ENCODE data around the gene ZNF845.
"Not testable (repeated sequence)": the region's sequence is repeated elsewhere in the genome, so short reads cannot be mapped to it uniquely, and the experiment has no call there.

ZNF845 gene

DNA sequence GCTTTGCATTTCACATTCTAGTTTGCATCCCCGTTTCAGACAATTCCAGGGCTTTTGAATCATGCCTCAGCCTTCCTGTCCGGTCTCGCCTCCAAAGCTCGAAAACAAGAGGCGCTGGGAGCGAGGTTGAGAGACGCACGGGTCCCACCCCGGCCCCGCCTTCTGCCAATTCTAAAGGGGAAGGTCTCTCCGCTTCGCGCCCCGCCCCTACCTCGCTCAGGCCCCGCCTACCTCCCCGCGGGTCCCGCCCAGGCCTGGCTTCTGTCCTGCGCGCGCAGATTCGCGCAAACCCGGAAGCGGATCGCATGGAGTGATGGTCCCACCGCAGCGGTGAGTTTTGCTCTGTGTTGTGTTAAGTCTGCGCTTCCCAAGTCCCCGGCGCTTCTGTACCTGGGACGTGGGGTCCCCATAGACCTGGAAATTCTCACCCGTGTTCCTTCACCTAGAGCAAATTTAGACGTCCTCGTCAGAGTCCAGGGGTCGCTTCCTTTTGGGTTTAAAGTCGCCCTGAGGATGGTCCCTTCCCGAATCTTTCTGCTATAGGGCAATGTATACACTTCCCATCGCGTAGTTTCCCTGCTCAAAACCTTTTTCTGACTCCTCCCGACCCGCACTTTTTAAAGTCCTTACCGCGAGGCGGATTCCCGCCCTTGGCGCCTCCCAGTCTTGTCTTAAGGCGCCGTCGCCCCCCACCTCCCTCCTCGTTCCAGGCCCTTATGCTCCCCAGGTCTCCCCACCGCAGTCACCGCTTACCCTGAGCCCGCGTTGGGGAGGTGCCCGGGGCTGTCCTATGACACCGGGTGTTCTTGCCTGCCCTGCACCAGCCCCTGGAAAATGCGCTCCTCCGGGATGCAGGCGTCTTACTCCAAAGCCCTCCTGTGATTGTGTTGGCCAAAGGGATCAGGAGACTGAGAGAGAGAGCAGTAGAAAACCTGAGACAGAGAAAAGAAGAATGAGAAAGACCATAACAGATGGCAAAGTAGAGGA, at the start of gene ZNF845:
Gene ZNF845 (plus strand): TSS at position 287 of the 987 bp plus-strand sequence. CDS start 7,559 bp downstream, outside the sequence.
- FAIRE-seq = peak; percentile 96

DNA sequence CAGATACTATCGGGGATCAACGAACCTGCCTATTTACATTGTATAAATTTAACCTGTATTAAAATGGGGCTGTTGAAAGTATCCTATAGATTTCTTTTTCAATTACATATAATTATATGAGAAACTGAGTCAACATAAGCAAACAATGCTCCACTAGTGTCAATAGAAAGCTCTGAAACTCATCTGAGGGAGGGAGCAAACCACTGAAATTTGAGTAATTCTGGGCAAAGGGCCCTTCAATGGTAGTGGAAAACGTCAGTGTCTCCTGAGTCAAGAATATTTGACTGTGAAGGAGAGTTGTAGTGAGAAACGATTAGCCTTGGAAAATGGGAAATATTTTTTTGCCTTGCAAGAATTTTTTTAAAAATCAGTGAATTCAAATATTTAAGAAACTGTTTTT, 48.5 kb upstream of the ZNF845 start:
- no peak for FAIRE-seq

DNA sequence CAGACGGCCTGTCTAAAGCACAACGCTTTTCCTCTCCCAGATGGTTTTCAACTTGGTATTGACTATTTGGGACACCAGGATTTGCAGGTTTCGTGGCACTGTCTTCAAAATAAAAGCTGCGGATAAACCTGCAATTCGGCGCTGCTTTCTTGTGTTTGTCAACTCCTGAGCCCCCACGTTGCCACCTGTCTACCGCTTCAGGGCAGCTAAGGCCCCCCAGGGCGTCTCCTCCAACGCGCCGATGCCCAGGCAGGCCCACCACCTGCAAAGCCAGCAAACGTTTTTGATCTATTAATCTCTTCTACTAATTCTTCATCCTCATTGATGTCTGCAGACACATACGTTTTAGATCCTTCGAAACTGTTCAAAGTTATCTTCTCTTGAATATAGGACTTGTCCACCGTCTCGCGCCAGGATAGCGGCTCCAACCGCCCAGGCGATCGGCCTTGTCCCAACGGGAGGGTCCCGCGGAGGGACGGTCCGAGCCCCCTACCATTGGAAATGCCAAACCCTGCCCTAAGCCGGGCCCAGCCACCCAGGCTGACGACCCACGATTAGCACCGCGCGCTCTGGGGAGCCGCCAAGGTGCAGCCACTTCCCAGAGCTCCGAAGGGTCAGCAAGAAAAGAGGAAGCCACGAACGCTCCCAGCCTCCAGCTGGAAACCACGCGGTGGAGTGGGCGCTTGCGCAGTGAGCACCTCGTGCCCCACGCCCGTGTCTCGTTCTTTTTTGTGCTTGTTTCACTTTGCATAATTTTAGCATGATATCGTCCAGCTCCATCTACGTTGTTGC, 42.6 kb upstream of the ZNF845 start:
- no peak for FAIRE-seq

DNA sequence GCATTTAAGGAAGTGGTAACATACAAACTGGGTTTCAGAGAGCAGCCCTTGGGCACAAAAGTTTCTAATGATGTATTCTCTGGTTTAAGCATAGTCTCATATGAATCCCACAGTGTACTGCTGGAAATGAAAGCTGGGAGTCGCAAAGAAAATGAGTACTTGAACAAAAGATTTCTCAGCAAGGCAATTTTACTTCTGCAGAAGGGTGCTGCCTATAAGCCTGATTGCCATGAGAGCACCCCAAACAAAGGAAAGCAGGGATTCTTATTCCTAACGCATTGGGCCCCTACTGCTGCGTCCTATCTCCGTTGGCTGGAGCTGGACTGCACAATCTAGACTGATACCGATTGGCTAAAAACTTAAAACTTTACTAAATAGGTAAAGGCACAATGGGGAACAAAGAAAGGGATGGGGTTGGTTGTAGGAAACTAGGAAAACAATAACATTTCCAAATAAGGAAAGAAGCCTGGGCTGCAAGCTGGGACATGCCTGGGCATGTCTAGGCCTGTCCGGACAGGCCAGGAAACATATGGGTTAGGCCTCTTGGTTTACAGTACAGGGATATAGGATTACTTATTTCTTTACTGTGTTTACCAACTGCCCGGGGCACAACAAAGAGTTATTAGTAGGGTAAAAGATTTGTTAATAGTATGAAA, 38.6 kb upstream of the ZNF845 start:
- no peak for FAIRE-seq

DNA sequence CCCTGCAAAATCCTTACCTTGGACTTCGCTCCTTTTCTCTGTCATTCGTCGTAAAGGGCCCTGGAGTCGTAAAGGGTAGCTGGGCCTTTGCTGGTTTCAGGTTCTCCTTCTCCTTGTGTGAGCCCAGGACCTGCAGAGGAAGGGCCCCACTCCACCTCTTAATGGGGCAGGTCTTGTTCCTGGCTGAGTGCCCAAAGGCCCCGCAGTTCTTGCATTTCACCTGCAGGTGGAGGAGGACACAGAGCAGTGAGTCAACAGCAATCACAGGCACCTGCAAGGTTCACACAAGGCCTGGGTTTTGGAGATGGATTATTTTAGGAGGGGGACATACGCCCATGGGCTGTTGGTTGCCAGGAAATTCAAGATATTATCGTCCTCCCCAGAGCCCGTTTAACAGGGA, 32.2 kb upstream of the ZNF845 start:
- FAIRE-seq = not testable (repeated sequence)

DNA sequence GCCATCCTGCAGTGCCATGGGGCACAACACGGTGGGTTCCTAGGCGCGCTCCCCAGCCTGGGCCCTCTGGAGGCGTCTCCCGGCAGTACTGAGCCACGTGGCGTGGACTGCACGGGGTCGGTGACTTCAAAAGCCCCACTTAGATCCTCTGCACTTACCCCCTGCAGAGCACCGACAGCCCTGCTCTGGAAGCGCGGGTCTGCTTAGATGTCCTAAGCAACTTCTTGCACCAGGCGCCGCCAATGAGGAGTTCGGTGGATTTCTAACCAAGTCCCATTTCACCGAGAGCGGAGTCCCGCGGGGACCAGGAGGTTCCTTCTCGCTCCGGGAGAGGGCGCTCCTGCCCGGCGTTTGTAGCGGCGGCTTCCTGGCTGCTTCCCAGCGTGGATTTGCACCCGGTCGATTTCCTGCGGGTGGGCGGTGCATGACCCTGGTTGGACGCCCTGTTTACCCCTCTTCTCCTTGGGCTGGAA, 25.2 kb upstream of the ZNF845 start:
- no peak for FAIRE-seq

DNA sequence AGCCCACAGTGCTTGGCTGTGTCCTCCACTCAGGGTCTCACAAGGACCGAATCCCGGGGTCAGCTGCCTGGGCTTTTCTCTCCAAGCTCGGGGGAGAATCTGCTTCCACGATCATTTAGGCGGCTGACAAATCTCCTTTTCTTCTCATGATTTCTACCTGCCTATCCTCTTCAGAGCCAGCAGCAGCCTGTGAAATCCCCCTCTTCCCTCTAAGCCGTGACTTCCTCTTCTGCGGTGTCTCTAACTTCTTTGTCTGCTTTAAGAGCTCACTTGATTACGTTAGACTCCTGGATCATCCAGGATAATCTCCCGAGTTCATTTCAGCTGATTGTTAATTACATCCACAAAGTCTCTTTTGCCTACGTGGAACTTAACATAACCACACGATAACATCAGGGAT, 22.5 kb upstream of the ZNF845 start:
- no peak for FAIRE-seq

DNA sequence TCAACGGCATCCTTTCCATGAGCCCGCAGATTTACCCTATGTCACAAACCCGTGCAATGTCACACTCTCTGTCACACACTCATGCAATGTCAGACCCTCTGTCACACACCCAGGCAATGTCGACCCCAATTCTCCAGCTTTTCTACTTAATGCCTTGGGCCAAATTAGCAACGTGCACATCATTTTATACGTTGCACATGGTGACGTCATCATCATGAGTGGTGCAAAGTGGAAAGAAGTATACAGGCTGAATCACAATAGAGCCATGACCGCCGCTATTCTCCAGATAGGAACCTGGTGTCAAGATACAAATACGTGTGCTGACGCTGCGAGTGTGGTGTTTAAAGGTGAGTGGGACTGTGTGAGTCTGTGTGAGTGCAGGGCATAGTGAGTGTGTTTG, 21.7 kb upstream of the ZNF845 start:
- no peak for FAIRE-seq

DNA sequence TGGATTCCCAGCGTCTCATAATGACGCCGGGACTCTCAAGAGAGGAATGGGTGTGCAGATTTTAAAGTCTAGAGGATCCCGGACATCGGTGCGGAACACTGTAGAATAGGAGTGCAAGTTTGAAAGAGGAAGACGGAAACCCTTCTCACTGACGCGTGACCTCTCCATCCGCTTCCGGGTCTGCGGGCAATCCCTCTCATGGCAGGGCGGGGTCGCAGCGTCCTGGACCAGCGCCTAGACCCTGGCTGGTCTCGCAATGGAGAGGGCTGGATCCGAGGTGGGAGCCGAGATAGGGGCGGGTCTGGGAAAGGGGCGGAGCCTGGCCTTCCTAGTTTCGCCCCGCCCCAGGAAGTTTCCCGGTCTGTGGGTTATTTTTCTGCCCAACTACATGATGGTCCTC, 4.6 kb upstream of the ZNF845 start:
- FAIRE-seq = no peak

DNA sequence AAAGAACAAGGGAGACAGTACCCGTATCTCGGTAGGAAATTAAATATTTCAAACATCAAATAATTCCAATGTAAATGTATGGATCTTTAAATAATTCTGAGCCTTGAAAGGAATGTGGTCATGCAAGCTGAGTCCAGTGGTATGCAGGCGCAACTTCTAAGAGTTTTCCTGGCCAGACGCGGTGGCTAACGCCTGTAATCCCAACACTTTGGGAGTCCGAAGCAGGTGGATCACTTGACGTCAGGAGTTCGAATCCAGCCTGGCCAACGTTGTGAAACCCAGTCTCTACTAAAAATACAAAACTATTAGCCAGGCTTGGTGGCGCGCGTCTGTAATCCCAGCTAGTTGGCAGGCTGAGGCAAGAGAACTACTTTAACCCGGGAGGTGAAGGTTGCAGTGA, 1.1 kb upstream of the ZNF845 start:
- no peak for FAIRE-seq

DNA sequence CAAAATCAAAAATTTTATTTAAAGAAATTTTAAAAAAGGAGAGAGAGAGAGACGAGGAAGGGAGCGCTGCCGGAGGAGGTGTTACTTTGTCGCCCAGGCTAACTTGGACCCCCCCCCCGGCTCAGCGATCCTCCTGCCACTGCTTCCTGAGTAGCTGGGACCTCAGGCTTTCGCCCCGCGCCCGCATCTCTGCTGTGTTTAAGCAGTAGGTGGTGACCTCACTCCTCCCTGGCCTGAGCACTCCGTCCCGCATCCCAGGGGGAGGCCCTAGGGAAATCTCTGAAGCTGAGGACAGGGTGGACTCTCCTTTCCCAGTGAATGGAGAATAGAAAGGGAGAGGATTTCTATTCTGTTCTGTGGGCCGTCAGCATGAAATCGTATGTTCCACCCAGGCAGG, 485 bp upstream of the ZNF845 start:
- no peak for FAIRE-seq

DNA sequence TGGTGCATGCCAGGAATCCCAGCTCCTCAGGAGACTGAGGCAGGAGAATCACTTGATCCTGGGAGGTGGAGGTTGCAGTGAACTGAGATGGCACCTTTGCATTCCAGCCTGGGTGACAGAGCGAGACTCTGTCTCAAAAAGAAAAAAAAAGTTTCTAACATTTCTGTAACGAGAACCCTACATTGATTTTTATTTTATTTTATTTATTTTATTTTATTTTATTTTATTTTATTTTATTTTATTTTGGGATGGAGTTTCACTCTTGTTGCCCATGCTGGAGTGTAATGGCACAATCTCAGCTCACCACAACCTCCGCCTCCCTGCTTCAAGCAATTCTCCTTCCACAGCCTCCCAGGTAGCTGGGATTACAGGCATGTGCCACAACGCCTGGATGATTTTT, 10.9 kb downstream of the ZNF845 start:
- FAIRE-seq = not testable (repeated sequence)

DNA sequence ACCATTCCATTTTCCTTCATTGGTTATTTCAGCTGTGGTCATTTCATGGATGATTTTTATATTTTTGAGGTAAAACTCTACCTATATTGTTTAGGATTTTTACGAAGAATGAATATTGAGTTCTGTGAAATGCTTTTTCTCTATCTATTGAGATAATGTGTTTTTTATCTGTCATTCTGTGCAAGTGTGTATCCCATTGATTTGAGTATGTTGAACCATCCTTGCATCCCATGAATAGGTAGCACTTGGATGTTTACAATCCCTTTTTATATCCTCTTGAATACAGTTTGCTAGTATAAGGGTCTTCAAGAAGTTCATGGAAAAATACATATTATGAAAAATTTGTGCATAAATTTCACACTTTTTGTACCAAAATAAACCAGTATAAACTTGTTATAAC, 22.2 kb downstream of the ZNF845 start:
- FAIRE-seq = no peak

DNA sequence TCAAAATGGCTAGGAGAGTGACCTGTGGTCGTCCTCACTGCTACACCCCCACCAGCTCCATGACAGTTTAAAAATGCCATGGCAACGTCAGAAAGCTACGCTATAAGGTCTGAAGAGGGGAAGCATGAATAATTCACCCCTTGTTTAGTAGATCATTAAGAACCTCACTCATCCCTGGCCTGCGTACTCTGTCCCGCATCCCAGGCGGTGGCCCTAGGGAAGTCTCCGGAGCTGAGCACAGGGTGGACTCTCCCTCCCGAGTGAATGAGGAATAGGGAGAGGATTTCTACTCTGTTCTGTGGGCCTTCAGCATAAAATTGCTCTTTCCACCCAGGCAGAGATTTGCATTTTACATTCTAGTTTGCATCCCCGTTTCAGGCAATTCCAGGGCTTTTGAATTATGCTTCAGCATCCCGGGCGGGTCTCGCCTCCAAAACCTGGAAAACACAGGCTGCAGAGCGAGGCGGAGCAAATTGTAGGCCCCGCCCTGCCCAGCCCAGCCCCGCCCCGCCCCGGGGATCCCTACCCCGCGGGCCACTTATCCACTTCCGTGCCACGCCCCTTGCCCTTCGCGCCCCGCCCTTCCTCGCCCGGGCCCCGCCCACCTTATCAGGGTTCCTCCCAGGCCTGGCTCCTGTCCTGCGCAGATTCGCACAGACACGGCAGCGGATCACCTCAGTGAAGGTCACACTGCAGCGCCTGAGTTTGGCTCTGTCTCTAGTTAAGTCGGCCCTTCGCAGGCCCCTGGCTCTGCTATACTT, 24.5 kb downstream of the ZNF845 start:
- no peak for FAIRE-seq

DNA sequence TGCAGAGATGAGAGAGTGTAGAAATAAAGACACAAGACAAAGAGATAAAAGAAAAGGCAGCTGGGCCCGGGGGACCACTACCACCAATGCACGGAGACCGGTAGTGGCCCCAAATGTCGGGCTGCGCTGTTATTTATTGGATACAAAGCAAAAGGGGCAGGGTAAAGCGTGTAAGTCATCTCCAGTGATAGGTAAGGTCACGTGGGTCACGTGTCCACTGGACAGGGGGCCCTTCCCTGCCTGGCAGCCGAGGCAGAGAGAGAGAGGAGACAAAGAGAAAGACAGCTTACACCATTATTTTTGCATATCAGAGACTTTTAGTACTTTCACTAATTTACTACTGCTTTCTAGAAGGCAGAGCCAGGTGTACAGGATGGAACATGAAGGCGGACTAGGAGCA, 26.5 kb downstream of the ZNF845 start:
- FAIRE-seq = not testable (repeated sequence)

DNA sequence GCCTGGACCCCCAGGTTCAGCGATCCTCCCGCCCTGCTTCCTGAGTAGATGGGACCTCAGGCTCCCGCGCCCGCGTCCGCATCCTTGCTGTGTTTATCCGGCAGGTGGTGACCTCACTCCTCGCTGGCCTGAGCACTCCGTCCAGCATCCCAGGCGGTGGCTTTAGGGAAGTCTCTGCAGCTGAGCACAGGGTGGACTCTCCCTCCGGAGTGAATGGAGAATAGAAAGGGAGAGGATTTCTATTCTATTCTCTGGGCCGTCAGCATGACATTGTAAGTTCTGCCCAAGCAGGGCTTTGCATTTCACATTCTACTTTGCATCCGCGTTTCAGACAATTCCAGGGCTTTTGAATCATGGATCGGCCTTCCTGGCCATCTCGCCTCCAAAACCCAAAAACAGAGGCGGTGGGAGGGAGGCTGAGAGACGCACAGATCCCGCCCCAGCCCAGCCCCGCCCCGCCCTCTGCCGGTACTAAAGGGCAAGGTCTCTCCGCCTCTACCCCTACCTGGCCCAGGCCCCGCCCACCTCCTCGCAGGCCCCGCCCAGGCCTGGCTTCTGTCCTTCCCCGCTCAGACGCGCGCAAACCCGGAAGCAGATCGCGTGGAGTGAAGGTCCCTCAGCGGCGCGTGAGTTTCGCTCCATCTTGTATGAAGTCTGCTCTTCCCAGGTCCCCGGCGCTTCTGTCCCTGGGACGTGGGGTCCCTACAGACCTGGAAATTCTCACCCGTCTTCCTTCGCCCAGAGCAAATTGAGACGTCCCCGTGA, 31.8 kb downstream of the ZNF845 start, which contains the start of gene ZNF525:
Gene ZNF525 (plus strand): TSS at position 572 of the 765 bp plus-strand sequence. CDS start 6,577 bp downstream, outside the sequence.
- no peak for FAIRE-seq

DNA sequence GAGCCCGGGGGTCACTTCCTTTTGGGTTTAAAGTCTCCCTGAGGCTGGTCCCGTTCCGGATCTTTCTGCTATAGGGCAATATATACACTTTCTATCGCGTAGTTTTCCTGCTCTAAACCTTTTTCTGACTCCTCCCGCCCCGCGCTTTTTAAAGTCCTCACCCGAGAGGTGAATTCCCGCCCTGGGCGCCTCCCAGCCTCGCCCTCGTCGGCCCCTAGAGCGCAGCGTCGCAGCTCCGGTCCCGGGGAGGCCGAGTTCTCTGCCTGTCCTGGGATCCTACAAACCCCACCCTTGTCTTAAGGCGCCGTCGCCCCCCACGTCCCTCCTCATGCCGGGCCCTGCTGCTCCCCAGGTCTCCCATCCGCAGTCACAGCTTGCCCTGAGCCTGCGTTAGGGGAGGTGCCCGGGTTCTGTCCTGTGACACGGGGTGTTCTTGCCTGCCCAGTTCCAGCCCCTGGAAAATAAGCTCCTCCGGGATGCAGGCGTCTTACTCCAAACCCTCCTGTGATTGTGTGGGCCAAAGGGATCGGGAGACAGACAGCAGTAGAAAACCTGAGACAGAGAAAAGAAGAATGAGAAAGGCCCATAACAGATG, 32.4 kb downstream of the ZNF845 start:
- FAIRE-seq = no peak

DNA sequence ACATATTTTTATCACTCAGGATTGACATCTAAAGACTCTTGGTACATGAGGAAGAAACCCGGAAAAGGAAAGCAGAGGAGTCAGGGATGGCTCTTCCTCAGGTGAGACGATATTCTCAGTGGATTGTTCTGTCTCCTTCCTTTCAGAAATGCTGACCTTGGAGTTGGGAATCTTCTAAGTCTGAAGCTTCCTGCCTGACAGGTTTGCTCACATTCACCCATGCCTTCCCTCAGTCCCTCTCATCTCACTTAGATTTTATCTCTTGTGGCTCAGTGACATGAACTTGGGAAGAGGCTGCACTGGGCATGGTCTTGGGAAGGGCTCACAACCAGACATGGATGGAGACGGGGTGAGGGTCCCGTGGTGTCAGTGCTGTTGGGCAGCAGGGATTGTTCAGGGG, 38.6 kb downstream of the ZNF845 start:
- FAIRE-seq = no peak

DNA sequence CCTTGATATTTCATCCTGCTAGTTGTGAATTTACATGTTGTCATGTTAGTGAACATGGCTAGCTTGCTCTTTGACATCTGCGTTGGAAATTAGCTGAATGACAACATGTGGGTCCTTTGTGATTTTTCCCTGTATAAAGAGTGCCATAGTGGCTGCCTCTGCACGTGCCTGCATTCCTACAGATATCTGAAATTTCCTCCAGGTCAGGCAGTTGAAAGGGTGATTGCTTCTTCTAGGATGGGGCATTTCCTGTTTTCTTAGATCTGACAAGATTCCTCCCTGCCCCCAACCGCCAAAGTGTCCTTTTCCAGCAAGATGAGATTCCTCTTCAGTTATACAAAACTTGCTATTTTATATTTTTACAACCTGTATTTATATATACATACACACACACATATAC, 40.7 kb downstream of the ZNF845 start:
- no peak for FAIRE-seq

DNA sequence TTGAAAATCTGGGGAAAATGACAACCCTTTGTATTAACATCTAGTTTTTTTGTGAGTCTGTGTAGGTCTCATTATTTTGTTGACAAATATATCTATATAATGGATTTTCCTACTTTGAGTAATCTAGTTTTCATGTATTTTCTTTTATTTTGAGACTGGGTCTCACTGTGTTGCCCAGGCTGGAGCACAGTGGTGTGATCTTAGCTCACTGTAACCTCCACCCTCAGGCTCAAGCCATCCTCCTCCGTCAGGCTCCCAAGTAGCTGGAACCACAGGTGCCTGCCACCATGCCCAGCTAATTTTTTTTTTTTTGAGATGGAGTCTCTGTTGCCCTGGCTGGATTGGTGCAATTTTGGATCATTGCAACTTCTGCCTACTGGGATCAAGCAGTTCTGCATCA, 41.2 kb downstream of the ZNF845 start:
- no peak for FAIRE-seq

DNA sequence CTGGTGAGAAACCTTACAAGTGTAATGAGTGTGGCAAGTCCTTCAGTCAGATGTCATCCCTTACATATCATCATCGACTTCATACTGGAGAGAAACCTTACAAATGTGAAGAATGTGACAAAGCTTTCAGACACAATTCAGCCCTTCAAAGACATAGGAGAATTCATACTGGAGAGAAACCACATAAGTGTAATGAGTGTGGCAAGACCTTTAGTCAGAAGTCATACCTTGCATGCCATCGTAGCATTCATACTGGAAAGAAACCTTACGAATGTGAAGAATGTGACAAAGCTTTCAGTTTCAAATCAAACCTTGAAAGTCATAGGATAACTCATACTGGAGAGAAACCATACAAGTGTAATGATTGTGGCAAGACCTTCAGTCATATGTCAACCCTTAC, 47.8 kb downstream of the ZNF845 start:
- no peak for FAIRE-seq
